Measurements from ENCODE around the gene DLGAP1. TPM values are rescaled to one million over a fixed set of nuclear protein-coding genes. Genes with fewer than 3 reads are reported as not detected.

DLGAP1 gene
- total RNA-seq, 1 experiment from 2014 or later, result 0.39 TPM

DNA sequence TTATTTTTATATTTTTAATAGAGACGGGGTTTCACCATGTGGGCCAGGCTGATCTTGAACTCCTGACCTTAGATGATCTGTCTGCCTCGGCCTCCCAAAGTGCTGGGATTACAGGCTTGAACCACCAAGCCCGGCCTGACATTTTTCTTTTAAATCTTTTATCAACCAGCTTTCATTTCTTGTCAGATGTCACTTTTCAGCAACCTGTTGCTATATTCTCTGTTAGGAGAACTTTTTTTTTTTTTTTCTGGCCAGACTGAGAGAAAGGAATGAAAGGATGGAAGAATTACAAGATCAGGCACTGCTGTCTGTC lies 858.8 kb downstream of the DLGAP1 start:
- Histone ChIP-seq H3K9me3 (ENCODE audit: control insufficient read depth in 1 of 2, insufficient read depth in 1 of 2, low read depth in 1 of 2, low read length in 2 of 2) (no peaks in the 10 kb centered on the region), H3K4me2 (ENCODE audit: low read length) (peak overlapping the region; percentile 92), H3K27ac (ENCODE audit: low read depth, low read length) (peak overlapping the region; percentile 100), H3K4me1 (ENCODE audit: control insufficient read depth in 1 of 2, insufficient read depth in 2 of 2, low read length in 2 of 2) (peaks cover 84 to 93% of the 10 kb centered on the region in 2 experiments), H2AFZ (ENCODE audit: low read depth, low read length, poor library complexity, severe bottlenecking) (no peak overlapping the region), H3K36me3 (ENCODE audit: control insufficient read depth in 1 of 2, insufficient read depth in 2 of 2, low read length in 2 of 2) (peaks cover 0 to 14% of the 10 kb centered on the region in 2 experiments; a peak in 1 of 4 replicates), H3K27me3 (ENCODE audit: insufficient read depth, low read length) (no peaks in the 10 kb centered on the region), H4K20me1 (ENCODE audit: insufficient read depth) (no peaks in the 10 kb centered on the region), H3K9me2 (ENCODE audit: insufficient read depth) (no peaks in the 10 kb centered on the region), H3K4me3 (replicated peaks in 1 of 2; ENCODE audit: low read depth in 1 of 2, low read length in 2 of 2) (peak overlapping the region; percentile 60 to 81; a peak in 3 of 4 replicates), H3K79me2 (ENCODE audit: insufficient read depth, low read length) (peaks cover 61% of the 10 kb centered on the region), H3K9ac (ENCODE audit: low read length) (peak overlapping the region; percentile 95)
- ATAC-seq (no peak), DNase-seq (ENCODE audit: low read depth, low spot score) (no peak)
- CTCF ChIA-PET, result interaction anchor here (4.2 kb wide), 1 partner anchor 69 kb away, joined by 45 read pairs; no protein-coding TSS in a partner anchor
- RAD21 ChIA-PET (ENCODE audit: low non-redundant PET in 1 of 2, low total read pairs in 2 of 2, uncharacterized antibody in 2 of 2, unreplicated experiment in 2 of 2), result no interaction called here
- POLR2A ChIA-PET, result interaction anchor here (0.9 to 7.8 kb wide), 8 partner anchors 11 to 142 kb away, joined by 3 to 68 read pairs (median 16); no protein-coding TSS in a partner anchor
- TF ChIP-seq FOSL1 (IDR thresholded peaks at IDR 0.05; ENCODE audit: low read depth) (no peak), SIN3A (IDR thresholded peaks at IDR 0.05; ENCODE audit: low read depth) (no peak), ZNF274 (IDR thresholded peaks at IDR 0.05; ENCODE audit: low read depth, low read length) (no peak), SRF (IDR thresholded peaks at IDR 0.05; ENCODE audit: low read depth) (no peak), TCF7L2 (IDR thresholded peaks at IDR 0.05; ENCODE audit: borderline replicate concordance, extremely low read depth, insufficient read depth, insufficient read length) (no peak), SP1 (IDR thresholded peaks at IDR 0.05; ENCODE audit: low read depth) (no peak), YY1 (IDR thresholded peaks at IDR 0.05; ENCODE audit: extremely low read depth, insufficient replicate concordance, low read depth, low read length) (no peak), ELF1 (IDR thresholded peaks at IDR 0.05; ENCODE audit: borderline replicate concordance, low read depth) (no peak), ZFX (IDR thresholded peaks at IDR 0.05) (no peak), EZH2 (IDR thresholded peaks at IDR 0.05) (no peak), RAD21 (IDR thresholded peaks at IDR 0.05; ENCODE audit: low read depth) (no peak), POLR2AphosphoS5 (IDR thresholded peaks at IDR 0.05; ENCODE audit: low read depth, low read length) (no peak; the same call in 1 of the 2 replicates), CBX3 (IDR thresholded peaks at IDR 0.05; ENCODE audit: low read depth) (no peak), EGR1 (IDR thresholded peaks at IDR 0.05; ENCODE audit: low read depth) (no peak), JUND (IDR thresholded peaks at IDR 0.05) (no peak), POLR2A (IDR thresholded peaks at IDR 0.05; ENCODE audit: borderline replicate concordance, extremely low read depth, insufficient read depth, insufficient read length) (no peak)
- TF ChIP-seq, protein P1, sequence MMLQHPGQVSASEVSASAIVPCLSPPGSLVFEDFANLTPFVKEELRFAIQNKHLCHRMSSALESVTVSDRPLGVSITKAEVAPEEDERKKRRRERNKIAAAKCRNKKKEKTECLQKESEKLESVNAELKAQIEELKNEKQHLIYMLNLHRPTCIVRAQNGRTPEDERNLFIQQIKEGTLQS (IDR thresholded peaks at IDR 0.05), result no peak
- TF ChIP-seq, protein P2, sequence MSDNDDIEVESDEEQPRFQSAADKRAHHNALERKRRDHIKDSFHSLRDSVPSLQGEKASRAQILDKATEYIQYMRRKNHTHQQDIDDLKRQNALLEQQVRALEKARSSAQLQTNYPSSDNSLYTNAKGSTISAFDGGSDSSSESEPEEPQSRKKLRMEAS (IDR thresholded peaks at IDR 0.05), result no peak
- TF ChIP-seq, protein P3, sequence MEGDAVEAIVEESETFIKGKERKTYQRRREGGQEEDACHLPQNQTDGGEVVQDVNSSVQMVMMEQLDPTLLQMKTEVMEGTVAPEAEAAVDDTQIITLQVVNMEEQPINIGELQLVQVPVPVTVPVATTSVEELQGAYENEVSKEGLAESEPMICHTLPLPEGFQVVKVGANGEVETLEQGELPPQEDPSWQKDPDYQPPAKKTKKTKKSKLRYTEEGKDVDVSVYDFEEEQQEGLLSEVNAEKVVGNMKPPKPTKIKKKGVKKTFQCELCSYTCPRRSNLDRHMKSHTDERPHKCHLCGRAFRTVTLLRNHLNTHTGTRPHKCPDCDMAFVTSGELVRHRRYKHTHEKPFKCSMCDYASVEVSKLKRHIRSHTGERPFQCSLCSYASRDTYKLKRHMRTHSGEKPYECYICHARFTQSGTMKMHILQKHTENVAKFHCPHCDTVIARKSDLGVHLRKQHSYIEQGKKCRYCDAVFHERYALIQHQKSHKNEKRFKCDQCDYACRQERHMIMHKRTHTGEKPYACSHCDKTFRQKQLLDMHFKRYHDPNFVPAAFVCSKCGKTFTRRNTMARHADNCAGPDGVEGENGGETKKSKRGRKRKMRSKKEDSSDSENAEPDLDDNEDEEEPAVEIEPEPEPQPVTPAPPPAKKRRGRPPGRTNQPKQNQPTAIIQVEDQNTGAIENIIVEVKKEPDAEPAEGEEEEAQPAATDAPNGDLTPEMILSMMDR (IDR thresholded peaks at IDR 0.05 in 2 of 3, conservative IDR thresholded peaks at IDR 0.05 in 1 of 3; ENCODE audit: borderline replicate concordance in 1 of 3, insufficient read depth in 1 of 3, low read depth in 2 of 3, low read length in 2 of 3), result no peak
- BruUV-seq (replicated peaks), result no TSS peak
- intact Hi-C loops (cut with micrococcal nuclease), result no loop called here

Data from HCT116 (cell line).